Measurements from ENCODE around the gene NLGN1.
"Not testable (repeated sequence)": the region's sequence is repeated elsewhere in the genome, so short reads cannot be mapped to it uniquely, and the experiment has no call there.

NLGN1 gene

DNA sequence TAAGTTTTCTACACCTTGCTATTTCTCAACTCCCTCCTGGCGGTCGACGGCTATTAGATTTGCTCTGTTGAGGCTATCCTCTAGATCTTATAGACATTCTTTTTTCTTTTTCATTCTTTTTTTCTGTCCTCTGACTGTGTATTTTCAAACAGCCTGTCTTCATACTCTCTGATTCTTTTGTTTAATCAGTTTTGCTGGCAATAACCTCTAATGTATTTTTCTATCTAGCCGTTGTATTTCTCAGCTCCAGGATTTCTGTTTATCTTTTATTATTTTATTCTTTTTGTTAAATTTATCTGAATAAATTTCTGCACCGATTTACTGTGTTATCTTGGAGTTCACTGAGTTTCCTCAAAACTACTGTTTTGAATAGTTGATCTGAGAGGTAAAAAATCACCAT is 31.5 kb downstream of the NLGN1 start:
- no peak for DNase-seq

DNA sequence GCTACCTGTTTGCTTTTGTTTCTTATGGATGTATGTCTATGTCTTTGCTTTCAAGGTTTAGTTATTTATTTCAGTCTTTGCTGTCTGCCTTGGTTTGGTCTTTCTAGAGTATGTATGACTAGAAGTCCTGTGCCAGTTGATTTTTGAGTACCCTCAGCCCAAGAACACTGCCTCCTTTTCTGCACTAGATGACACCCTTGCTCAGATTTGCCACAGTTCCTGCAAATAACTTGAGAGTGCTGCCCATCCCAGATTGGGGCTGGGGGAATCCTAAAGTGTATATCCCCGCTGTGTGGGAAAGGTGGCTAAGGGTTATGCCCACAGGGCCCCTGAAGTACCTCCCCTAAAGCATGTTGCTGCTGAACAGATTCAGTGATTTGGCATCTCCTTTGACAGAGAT is 32.0 kb downstream of the NLGN1 start:
- DNase-seq, result no peak

DNA sequence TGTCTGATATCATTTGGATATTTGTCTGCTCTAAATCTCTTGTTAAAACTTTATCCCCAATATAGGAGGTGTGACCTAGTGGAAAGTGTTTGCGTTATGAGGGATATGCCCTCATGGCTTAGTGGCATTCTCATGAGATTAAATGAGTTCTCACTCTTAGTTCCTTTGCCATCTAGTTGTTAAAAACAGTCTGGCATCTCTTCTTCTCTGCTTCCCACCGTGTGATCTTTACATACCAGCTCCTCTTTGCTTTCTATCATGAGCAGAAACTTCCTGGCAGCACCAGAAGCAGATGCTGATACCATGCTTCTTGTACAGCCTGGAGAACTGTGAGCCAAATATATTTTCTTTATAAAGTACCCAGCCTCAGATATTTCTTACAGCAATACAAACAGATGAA is 33.0 kb downstream of the NLGN1 start:
- no peak for DNase-seq

DNA sequence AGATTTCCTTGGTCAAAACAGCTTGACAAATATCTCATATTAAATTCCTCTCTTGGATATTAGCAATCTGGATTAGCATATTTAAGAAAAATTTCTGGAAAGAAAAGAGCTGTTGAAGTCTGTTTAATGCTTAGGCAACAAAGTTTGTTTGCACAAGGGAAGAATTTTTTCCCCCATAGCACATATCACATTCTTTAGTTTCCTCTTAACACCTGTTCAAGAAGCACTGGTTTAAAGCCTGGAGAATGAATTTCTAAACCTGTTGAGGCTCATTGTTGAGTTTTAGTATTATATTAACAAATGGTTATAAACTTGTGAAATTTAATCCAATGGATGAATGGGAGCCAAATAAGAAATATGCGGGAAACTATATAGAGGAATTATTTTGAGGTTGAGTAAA is 41.5 kb downstream of the NLGN1 start:
- DNase-seq, result no peak

DNA sequence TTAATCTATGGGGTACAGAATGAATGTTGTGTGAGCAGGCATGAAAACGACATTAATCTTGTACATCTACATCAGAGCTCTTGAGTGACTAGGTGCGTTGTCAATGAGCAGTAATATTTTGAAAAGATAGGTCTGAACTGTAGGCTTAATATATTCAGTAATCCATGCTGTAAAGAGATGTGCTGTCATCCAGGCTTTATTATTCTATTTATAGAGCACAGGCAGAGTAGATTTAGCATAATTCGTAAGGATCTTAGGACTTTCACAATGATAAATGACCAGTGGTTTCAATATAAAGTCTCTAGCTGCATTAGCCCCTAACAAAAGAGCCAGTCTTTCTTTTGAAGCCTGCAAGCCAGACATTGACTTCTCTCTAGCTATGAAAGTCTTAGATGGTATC is 43.0 kb downstream of the NLGN1 start:
- no peak for DNase-seq

DNA sequence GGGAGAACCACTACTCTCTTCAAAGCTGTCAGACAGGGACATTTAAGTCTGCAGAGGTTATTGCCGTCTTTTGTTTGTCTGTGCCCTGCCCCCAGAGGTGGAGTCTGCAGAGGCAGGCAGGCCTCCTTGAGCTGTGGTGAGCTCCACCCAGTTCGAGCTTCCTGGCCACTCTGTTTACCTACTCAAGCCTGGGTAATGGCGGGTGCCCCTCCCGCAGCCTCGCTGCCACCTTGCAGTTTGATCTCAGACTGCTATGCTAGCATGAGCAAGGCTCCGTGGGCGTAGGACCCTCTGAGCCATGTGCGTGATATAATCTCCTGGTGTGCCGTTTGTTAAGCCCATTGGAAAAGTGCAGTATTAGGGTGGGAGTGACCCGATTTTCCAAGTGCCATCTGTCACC is 54.0 kb downstream of the NLGN1 start:
- DNase-seq, result not testable (repeated sequence)

DNA sequence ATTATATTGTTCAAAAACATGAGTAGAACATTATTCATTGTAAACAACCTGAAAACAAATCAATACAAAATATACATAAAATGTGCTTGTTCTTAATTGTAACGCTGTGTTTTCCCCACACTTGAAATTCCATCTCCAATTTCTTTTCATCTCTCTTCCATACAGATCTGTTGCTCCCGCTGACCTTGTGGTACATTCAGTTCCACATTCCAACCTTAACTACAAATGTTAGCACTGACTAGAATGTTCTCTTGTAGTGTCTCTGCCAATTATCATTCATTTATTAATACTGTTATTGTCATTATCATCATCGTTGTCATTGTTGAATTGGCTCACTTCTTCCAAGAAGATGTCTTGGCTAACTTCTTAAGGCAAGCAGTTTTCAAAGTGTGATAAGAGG is 65.7 kb downstream of the NLGN1 start:
- DNase-seq, result no peak

DNA sequence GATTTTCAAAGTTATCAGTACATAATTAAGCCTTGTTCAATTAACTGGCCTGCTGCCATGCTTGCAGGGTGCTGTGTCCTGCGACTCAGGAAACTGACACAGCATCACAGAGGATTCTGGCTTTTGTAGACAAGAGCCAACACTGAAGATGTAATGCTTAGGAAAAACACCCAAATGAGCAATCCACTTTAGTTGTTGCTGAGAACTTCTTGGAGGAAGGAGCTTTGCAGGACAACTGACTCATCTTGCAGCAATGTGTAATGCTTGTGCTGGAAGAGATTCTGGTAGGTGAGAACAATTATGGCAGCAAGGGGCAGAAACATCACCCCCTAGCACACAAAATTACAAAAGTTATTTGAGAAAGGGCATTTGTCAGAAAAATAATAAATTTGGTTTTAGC is 67.6 kb downstream of the NLGN1 start:
- no peak for DNase-seq

DNA sequence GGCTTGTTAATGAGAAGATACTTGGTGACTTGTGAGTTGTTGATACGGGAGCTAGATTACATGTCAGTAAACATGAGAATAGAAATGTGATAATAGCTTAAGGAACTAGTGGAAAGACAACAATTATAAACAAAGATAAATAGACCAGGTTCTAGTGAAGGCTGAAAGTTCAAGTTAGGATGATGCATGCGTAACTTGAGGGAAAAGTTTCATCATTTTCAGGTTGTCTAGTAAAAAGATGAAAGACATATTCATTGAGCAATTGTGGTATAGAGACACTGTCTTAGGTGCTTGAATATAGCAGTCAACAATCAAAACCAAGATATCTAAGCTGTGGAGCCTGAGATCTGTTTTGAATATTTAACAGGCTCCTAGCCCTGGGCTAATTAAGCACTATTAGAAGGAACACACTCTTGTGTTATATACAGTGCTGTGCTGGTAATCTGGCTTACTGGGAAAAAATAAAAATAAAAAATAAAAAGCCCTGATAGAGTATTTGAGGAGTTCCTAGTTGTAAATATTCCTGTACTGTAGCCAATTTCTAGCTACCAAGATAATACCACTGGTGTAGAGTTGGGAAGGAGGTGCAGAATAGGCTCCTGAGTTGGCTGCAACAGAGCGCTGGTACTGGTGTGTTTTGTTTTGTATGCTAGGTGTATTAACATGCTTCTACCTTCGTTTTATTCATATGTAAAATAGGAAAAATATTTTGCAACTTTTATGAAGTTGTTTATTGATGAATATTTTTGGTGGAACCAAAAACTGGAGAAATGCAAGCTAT is 68.5 kb downstream of the NLGN1 start:
- DNase-seq, result no peak

DNA sequence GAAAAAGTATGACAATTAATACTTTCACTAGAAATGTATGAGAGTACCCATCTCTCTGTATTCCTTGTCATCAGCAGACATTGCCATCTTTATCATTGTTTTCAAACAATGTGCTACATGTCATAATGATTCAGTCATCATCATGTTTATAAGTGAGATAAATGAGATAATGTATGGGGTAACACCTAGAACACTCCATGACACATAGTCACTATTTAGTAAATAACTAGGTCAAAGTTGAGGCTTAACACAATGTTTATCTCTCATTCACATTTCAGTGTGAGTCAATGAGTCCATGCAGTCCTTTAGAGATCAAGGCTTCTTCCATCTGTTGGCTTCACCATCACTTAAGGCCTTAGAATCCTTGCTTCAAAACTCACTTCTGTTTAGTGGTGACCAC is 70.0 kb downstream of the NLGN1 start:
- no peak for DNase-seq

DNA sequence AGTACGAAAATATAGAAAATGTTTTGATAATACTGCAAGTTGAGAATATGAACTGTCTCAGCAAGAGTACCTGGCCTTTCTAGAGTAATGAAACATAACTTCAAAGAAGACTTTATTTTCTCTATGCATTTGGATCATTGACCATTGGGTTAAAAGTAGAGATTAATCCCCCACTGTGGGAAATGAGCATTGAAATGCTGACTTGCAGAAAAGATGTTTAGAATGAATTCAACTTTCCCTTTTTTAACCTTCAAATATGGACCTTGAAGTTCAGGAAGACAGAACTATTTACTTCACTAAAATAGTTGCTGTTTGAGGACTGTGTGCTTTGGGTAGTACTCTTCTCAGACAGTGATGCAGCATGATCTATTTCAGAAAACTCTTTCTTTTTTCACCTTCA is 75.7 kb downstream of the NLGN1 start:
- DNase-seq, result no peak

DNA sequence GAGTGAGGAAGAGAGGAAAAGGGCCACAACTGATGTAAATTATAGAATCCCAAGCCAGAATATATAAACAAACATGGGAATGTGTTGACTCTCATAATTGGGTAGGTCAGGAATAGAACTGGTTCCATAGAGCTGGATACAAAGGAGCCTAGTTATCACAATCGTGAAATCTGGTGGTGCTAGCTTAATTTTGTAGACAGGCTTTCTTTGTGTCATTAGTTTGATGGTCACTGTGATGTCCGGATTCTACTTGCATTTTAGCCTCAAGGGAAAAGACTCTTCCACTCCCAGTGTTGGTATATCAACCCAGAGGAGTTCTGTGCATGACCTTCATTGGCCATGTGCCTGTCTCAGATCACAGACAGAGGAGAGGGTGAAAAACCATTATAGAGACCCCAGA is 81.8 kb downstream of the NLGN1 start:
- DNase-seq, result no peak

DNA sequence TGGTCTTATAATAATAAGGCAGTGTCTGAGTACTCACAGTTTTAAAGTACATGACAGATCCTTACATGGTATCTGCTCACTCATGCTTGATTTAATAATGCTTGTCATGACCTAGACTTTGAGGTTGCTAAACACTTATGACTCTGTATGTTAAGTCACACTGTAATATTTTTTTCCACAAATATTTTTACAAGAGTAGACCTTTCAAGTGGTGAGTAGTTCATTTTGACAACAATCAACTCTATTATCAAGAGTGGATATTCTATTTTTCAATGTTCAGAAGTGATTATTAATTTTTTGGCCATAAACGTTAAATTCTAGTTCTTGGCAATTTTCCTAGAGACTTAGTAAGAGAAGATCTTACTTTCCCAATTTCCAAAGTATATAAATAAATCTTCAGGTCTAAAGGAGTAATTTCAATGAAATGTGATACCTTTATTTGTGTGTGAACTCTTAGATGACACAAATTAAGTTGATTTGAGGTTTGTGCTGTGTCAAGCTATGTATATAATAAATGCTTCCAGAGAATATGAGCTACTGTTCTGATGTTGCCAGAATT is 104.5 kb downstream of the NLGN1 start:
- DNase-seq, result no peak

DNA sequence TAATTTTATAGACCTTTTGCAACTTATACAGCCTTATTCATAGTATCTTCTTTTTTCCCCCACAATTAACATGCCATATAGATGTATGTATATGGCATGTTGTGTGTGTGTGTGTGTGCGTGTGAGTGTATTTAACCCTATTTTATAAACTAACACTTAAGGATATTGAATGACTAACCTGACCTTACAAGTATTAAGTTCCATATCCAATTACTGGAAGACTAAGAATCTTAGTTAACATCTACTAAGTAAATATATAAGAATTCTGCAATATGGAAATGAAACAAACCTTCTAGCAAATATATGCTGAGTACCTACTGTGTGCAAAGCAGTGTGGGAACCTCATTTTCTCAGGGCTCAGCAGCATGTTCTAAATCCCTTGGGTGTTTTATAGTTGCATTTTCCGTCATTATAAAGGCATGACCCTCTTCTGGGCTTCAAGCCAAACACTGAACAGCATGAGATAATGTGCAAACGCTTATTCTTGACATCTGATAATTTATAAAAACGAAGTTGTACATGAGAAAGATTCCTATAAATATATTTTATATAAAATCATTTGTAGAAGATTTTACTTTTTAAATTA is 105.5 kb downstream of the NLGN1 start:
- DNase-seq, result no peak

DNA sequence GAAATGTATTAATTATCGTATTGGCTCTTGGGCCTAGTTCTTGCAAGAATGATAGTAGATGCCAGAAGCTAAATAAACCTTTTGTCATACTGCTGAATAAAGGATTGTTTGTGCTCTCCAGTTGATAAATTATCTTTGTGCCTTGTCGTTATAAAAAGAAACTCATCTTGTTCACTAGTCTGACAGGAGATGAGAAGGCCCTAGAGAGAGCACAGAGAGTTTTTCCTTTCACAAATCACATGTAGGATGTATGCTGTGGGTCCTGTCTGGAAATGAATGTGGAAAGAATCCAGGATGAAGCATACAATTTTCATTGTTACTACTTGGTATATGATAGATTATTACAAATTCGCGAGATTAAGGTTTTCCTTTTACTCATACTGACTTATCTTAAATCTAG is 113.0 kb downstream of the NLGN1 start:
- DNase-seq, result no peak

DNA sequence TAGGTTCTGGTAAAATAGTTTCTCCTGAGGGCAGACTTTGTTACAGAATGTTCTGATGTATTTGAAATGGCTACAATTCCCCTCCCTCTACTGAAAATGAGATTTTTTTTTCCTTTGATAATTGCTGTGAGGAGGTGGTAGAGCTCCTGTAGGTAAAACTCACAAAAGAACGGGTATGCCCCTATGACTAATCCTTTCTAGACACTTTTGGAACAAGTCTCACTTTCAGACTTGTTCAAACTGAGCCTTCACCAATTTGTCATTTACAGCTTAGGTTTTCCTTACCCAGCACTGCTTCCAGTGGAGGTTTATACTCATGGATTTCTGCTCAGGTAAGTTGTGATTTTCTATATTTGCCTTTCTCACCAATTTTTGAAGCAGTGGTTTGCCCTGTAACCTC is 115.6 kb downstream of the NLGN1 start:
- no peak for DNase-seq

DNA sequence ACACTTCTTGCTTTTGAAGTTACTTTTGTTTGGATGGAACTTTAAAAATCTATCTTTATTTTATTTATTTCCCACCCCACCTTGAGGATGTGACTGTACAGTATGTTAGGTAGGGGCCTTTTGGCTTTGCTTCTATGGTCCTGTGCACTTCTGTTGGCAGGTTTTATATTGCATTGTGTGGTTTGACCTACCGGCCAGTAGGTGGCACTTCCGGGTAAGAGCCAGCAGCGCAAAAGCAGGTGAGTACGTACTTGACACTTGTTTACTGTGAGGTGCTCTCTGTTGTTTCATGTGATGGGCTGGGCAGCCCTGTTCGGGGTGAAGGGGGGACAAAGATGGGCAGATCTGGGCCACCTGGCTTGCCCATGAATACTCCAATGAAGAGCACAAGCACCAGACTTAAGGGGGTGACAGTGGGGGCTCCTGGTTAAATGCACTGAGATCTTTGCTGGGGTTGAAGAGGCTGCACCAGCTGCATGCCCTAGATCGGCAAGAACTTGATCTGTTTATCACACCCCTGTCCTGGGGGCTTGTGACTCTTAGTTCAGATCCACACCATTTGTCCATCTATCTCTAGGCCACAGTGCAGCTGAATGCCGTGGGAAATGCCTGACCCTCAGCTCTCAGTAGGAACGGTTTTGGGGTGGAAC is 131.6 kb downstream of the NLGN1 start:
- DNase-seq, result no peak

DNA sequence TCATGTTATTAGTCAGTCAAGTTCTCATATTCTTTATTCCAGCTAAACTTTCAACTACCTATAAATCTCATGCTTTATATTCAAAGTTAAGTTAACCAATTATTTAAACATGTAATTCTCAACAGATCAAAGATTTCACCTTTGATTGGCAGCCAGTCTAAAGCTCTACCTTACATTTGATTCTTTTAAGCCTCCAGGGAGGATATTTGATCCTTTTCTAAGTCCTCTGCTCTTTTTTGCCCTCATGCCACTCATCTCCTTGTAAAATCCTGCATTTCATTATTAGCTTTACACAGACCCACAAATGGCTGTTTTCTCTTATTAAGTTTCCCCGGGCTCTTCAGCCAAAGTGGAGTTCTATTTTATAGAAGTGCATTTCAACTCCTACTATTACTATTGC is 134.1 kb downstream of the NLGN1 start:
- no peak for DNase-seq

DNA sequence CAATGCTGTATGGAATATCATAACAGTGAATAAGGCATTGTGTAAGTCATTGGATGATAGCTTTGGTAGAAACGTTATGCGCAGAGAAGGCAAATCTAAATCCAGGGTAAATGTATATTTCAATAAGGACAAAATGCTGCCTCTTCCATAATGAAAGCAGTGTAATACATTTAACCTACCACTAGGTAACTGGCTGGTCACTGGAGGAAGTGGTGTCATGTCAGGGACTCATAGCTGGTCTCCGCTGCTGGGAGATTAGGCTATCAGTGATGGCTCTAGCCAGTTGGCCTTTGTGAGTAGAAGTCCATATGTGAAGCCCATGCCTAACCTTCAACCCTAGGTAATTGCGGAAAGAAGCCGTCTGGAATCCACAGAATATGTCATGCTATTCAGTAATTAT is 140.9 kb downstream of the NLGN1 start:
- DNase-seq, result no peak

DNA sequence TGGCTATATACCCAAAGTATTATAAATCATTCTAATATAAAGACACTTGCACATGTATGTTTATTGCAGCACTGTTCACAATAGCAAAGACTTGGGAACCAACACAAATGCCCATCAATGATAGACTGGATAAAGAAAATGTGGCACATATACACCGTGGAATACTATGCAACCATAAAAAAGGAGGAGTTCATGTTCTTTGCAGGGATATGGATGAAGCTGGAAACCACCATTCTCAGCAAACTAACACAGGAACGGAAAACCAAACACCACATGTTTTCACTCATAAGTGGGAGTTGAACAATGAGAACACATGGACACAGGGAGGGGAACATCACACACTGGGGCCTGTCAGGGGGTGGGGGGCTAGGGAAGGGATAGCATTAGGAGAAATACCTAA is 148.0 kb downstream of the NLGN1 start:
- DNase-seq, result not testable (repeated sequence)

DNA sequence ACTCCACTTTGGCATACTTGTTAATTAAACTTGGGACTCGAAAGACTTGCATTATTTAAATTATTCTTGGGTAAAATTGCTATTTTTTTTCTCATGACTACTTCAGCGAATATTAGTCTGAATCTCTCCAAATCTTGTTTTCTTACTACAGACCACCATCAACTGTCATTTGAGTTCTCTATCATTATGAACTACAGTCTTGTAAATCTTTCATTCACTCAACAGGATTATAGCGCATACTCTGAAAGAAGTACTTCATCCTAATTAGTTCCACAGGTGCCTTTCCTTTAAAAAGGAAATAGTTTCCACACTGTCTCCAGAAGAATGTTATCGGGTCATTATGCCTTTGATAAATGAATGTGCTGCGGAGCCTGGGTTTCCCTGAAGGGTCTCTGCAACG is 149.5 kb downstream of the NLGN1 start:
- no peak for DNase-seq

DNA sequence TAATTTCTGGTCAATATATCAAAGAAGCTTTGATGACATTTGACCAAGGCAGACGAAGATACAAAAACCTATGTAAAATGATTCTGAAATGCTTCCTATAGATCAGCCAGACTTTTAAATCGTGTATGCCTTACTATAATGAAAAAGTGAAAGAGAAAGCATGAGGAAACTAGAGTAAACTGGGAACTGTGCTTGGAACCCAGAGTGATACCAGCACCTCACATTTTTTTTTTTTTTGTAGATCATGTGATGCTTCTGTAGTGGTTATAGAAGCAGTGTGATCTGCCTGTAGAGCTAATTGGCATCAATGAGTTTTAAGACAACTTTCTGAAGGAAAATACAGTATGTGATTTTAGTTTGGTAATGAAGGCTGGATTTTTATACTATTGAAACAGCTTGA is 150.7 kb downstream of the NLGN1 start:
- DNase-seq, result no peak

DNA sequence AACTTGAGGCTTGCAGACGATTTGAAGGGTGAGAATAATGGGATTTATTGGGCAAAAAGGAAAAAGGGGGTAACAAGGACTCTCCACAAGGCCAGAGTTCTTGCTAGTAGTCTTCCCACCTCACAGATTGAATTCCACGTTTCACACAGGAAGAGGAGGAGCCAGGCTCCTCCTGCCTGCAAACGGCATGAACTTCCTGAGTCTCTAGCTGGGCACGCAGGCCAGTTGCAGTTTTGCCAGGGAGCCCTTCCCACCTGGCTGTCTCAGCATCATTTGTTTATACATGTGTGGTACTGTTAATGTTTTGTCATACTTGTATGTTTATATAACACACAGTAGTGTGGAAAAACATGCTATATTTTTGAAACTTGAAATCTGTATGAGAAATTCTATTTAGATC is 155.0 kb downstream of the NLGN1 start:
- DNase-seq, result peak in 1 of 51 donors; percentile 1

Data from hypothalamus (tissue), 51 donors.